Nephron progenitor cell (in vitro differentiated cells): ENCODE data around the gene CHRM4.
A peak's percentile ranks its signal among the peaks of the same experiment; 100 is the strongest.

Experiments used
- DNase-seq: peaks from one replicate; pipeline ENCODE4 v3.0.0; 2021
- H3K27ac Mint-ChIP-seq: 2 replicates; pipeline ENCODE4 v1.8.0; 2021; ENCODE audit warnings: mild to moderate bottlenecking, moderate library complexity, mixed read lengths
- H3K27me3 Mint-ChIP-seq: 2 replicates; pipeline ENCODE4 v1.8.0; 2021; ENCODE audit warnings: mild to moderate bottlenecking, low read depth, mixed read lengths; ENCODE audit not compliant: poor library complexity
- H3K36me3 Mint-ChIP-seq: 2 replicates; pipeline ENCODE4 v1.8.0; 2021; ENCODE audit warnings: low read depth, mixed read lengths
- H3K4me1 Mint-ChIP-seq: 2 replicates; pipeline ENCODE4 v1.8.0; 2021; ENCODE audit warnings: mixed read lengths
- H3K4me3 Mint-ChIP-seq: 2 replicates; pipeline ENCODE4 v1.8.0; 2021; ENCODE audit warnings: mild to moderate bottlenecking, moderate library complexity, mixed read lengths
- H3K9me3 Mint-ChIP-seq: 2 replicates; pipeline ENCODE4 v1.8.0; 2021; ENCODE audit warnings: mild to moderate bottlenecking, moderate library complexity, mixed read lengths
- TF ChIP-seq, protein P1 (sequence below): fragments of 200-600 bp; sonication (generic); IDR thresholded peaks from 2 replicates; pipeline ENCODE4 v1.5.0; 2021; ENCODE audit warnings: antibody characterized with exemption

The CHRM4 gene

DNA sequence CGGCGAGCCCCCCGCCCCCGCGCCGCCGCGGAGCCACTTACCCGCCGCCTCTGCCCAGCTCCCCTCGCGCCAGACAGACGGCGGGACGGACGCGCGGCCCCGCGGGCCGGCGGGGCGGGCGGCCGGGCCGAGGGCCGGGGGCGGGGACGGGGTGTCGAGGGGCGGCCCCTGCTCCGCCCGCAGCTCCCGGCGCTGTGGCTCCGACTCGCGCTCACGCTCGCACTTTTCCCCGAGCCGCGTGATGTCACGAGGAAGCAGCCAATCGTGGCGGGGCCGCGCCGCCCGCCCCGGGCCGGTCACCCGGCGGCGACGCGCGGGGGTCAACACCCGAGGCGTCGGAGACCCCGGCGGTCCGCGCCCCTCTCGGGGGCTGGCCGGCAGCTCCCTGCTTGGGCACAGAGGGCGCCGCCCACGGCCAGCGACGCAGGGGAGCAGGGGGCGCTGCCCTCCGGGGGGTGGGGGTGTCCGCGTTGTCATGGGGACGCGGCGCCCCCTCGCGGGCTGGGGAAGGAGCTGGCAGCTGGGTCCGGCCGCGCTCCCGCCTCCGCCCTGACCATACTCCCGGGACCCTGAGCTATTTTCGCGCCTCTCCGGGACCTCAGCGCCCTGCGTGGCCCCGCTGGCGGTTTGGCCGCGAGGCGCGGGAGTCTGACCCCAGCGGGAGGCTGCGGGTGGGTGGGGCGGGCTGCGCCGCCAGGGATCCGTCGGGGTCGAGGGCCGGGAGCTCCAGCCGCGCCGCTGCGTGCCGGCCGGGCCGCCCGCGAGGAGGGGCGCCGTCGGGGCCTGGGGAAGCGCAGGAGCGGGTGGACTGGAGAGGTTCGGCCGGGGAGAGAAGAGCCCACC lies at the start of gene CHRM4:
Gene CHRM4 (minus strand): TSS at position 199 of the 843 bp plus-strand sequence. CDS start 5,219 bp downstream, outside the sequence.
- H3K9me3 Mint-ChIP-seq, result no peaks in the 10 kb centered on the region
- no peak within 1 kb of the TSS for H3K27ac Mint-ChIP-seq
- peaks cover 64% of the 10 kb centered on the region for H3K27me3 Mint-ChIP-seq
- H3K4me3 Mint-ChIP-seq, result peak within 1 kb of the TSS; percentile 82
- DNase-seq, result peak; percentile 69
- H3K4me1 Mint-ChIP-seq, result peaks cover 34% of the 10 kb centered on the region
- peaks cover under 1% of the 10 kb centered on the region for H3K36me3 Mint-ChIP-seq
- TF ChIP-seq, protein P1, sequence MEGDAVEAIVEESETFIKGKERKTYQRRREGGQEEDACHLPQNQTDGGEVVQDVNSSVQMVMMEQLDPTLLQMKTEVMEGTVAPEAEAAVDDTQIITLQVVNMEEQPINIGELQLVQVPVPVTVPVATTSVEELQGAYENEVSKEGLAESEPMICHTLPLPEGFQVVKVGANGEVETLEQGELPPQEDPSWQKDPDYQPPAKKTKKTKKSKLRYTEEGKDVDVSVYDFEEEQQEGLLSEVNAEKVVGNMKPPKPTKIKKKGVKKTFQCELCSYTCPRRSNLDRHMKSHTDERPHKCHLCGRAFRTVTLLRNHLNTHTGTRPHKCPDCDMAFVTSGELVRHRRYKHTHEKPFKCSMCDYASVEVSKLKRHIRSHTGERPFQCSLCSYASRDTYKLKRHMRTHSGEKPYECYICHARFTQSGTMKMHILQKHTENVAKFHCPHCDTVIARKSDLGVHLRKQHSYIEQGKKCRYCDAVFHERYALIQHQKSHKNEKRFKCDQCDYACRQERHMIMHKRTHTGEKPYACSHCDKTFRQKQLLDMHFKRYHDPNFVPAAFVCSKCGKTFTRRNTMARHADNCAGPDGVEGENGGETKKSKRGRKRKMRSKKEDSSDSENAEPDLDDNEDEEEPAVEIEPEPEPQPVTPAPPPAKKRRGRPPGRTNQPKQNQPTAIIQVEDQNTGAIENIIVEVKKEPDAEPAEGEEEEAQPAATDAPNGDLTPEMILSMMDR, result peak; percentile 18

DNA sequence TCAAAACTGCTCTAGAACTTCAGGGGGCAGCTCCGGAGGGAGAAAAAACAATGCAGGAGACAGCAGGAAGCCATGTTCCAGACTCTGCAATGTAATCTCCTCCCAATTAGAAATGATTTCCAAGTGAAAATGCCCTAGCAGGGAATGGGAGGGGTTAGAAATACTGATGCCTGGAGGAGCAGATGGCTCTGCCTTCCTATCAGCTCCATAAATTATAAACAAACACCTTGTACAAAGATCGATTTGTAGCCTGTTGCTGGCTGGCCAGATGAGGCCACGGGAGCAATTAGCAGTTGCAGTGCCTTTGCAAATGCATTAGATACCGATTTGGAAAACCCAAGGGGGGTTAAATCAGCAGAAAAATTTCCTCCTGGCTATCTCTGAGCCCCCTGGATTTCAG lies 46.6 kb upstream of the CHRM4 start:
- DNase-seq, result no peak
- H3K4me3 Mint-ChIP-seq, result no peak overlapping the region
- H3K27me3 Mint-ChIP-seq, result no peaks in the 10 kb centered on the region
- TF ChIP-seq, protein P1, result no peak
- peak overlapping the region; percentile 86 for H3K27ac Mint-ChIP-seq
- H3K36me3 Mint-ChIP-seq, result peaks cover 29% of the 10 kb centered on the region
- peaks cover 31% of the 10 kb centered on the region for H3K4me1 Mint-ChIP-seq
- H3K9me3 Mint-ChIP-seq, result no peaks in the 10 kb centered on the region

DNA sequence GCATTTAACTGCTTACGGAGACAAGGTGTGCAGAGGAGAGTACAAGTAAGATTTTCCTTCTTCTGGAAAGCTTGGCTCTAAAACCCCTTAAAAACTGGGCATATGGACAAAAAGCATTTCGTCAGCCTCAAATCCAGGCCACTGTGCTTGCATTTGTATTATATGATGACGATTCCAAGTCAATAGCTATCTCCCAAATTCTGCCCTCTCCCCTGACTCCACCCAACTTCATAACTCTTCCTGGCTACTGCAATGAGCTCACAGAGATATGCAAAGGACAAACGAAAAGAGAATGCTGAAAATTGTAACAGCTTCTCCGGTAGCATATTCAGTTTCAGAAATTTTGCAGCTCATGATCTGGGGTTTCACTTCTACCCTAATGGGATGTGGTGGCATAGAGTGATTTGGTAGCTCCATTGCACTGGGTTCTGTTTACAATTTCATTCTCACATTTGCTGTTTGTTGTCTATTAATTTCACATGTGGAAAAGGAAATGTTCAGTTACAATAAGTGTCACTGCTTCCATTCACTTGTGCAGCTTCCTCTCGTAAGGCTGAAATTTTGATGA lies 45.6 kb upstream of the CHRM4 start:
- Mint-ChIP-seq H3K4me3 (no peak overlapping the region), H3K27me3 (no peaks in the 10 kb centered on the region), H3K27ac (no peak overlapping the region), H3K4me1 (peaks cover 31% of the 10 kb centered on the region), H3K36me3 (peaks cover 26% of the 10 kb centered on the region), H3K9me3 (no peaks in the 10 kb centered on the region)
- TF ChIP-seq, protein P1, result no peak
- no peak for DNase-seq

DNA sequence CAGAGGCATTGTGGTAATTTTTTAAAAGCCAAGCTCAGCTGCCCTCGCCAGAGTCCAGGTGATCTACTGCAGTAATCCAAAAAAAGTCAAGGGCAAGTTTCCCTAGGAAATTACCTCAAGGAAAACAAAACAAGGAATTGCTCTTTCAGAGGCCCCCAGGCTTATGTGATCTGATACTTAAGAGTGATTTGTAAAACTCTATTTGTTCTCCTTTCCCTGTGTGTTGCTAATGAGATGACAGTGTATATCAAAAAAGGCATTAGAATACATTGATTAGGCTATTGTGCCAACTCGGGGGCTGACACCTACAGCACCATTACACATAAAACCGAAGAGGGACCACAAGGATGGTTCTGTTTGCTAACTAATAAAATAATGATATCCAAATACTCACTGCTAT lies 44.5 kb upstream of the CHRM4 start:
- no peaks in the 10 kb centered on the region for H3K27me3 Mint-ChIP-seq
- H3K4me1 Mint-ChIP-seq, result peaks cover 31% of the 10 kb centered on the region
- TF ChIP-seq, protein P1, result no peak
- no peak overlapping the region for H3K27ac Mint-ChIP-seq
- DNase-seq, result no peak
- no peaks in the 10 kb centered on the region for H3K9me3 Mint-ChIP-seq
- H3K36me3 Mint-ChIP-seq, result peaks cover 22% of the 10 kb centered on the region
- H3K4me3 Mint-ChIP-seq, result no peak overlapping the region

DNA sequence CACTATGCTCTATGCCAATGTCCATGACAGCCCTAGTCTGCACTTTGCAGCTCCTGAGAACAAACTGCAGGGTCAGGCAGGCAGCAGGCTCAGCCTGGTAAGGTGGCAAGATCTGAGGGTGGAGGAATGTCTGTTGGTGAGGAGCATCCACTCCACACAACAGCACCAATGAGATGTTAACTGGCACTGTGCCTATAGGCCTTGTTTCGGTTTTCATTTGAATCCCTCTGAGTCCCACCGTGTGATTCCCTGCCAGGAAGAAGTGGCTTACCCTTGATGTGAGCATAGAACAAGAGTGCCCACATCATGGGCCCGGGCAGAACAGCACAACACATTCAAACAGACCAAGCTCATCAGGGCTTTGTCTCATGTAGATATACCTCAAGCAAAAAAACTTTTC lies 44.1 kb upstream of the CHRM4 start:
- H3K4me1 Mint-ChIP-seq, result peaks cover 31% of the 10 kb centered on the region
- no peak overlapping the region for H3K27ac Mint-ChIP-seq
- H3K4me3 Mint-ChIP-seq, result no peak overlapping the region
- TF ChIP-seq, protein P1, result no peak
- peaks cover 18% of the 10 kb centered on the region for H3K36me3 Mint-ChIP-seq
- H3K9me3 Mint-ChIP-seq, result no peaks in the 10 kb centered on the region
- no peak for DNase-seq
- H3K27me3 Mint-ChIP-seq, result no peaks in the 10 kb centered on the region
